H9 (cell line): ENCODE data around the gene GBGT1. TPM values are rescaled to one million over a fixed set of nuclear protein-coding genes. Genes with fewer than 3 reads are reported as not detected.

Experiments
- DNase-seq: peaks from one replicate; pipeline ENCODE4 v3.0.0-alpha.2; 2017
- H2AFZ ChIP-seq: one replicate; pipeline ENCODE4 v1.6.1; 2013; ENCODE audit warnings: mild to moderate bottlenecking, low read length, control low read depth, moderate library complexity
- H2AK5ac ChIP-seq: 2 replicates; pipeline ENCODE4 v1.6.1; 2013; ENCODE audit warnings: low read length, control low read depth, mixed read lengths; ENCODE audit not compliant: insufficient read length
- H2BK120ac ChIP-seq: one replicate; pipeline ENCODE4 v1.6.1; 2013; ENCODE audit warnings: low read depth, mild to moderate bottlenecking, low read length, control low read depth, inconsistent platforms; ENCODE audit not compliant: poor library complexity, severe bottlenecking
- H2BK12ac ChIP-seq: 2 replicates; pipeline ENCODE4 v1.6.1; 2013; ENCODE audit warnings: low read length, control low read depth, mixed read lengths, low read depth; ENCODE audit not compliant: insufficient read length
- H2BK15ac ChIP-seq: 2 replicates; pipeline ENCODE4 v1.6.1; 2013; ENCODE audit warnings: low read depth, low read length, control low read depth
- H2BK20ac ChIP-seq: one replicate; pipeline ENCODE4 v1.6.1; 2013; ENCODE audit warnings: low read depth, mild to moderate bottlenecking, low read length, control low read depth, inconsistent platforms; ENCODE audit not compliant: poor library complexity, severe bottlenecking
- H2BK5ac ChIP-seq: 2 replicates; pipeline ENCODE4 v1.6.1; 2013; ENCODE audit warnings: low read length, control low read depth, mixed read lengths; ENCODE audit not compliant: insufficient read length
- H3K14ac ChIP-seq: 2 replicates; pipeline ENCODE4 v1.6.1; 2013; ENCODE audit warnings: low read length, control low read depth; ENCODE audit not compliant: insufficient read depth
- H3K18ac ChIP-seq: 2 replicates; pipeline ENCODE4 v1.6.1; 2013; ENCODE audit warnings: low read depth, mild to moderate bottlenecking, mixed read lengths, low read length, control low read depth; ENCODE audit not compliant: insufficient read length
- H3K23ac ChIP-seq: 2 replicates; pipeline ENCODE4 v1.6.1; 2013; ENCODE audit warnings: low read length, control low read depth, mixed read lengths, low read depth; ENCODE audit not compliant: insufficient read length
- H3K23me2 ChIP-seq: 2 replicates; pipeline ENCODE4 v1.6.1; 2013; ENCODE audit warnings: low read depth, mild to moderate bottlenecking, mixed read lengths, low read length, control low read depth; ENCODE audit not compliant: insufficient read length, poor library complexity, severe bottlenecking
- H3K27ac ChIP-seq: 2 replicates; pipeline ENCODE4 v1.5.1; 2013; ENCODE audit warnings: low read length, control low read depth, mixed read lengths, low read depth; ENCODE audit not compliant: insufficient read length
- H3K27me3 ChIP-seq: 2 replicates; pipeline ENCODE4 v1.6.1; 2013; ENCODE audit warnings: low read length, control low read depth, inconsistent platforms; ENCODE audit not compliant: insufficient read depth
- H3K4ac ChIP-seq: 2 replicates; pipeline ENCODE4 v1.6.1; 2013; ENCODE audit warnings: low read depth, mild to moderate bottlenecking, control low read depth, inconsistent platforms, low read length, moderate library complexity
- H3K4me1 ChIP-seq: 2 replicates; pipeline ENCODE4 v1.6.1; 2013; ENCODE audit warnings: low read length, control low read depth, inconsistent platforms; ENCODE audit not compliant: insufficient read depth
- H3K4me2 ChIP-seq: 2 replicates; pipeline ENCODE4 v1.6.1; 2013; ENCODE audit warnings: low read length, control low read depth, mixed read lengths; ENCODE audit not compliant: insufficient read length, insufficient read depth
- H3K56ac ChIP-seq: 2 replicates; pipeline ENCODE4 v1.6.1; 2013; ENCODE audit warnings: low read depth, mild to moderate bottlenecking, mixed read lengths, low read length, control low read depth; ENCODE audit not compliant: insufficient read length
- H3K79me1 ChIP-seq: 2 replicates; pipeline ENCODE4 v1.6.1; 2013; ENCODE audit warnings: low read depth, mild to moderate bottlenecking, moderate library complexity, low read length, control low read depth, inconsistent platforms; ENCODE audit not compliant: insufficient read depth, poor library complexity, severe bottlenecking
- H3K79me2 ChIP-seq: 2 replicates; pipeline ENCODE4 v1.6.1; 2013; ENCODE audit warnings: low read length, control low read depth, inconsistent platforms; ENCODE audit not compliant: insufficient read depth
- H3K9ac ChIP-seq: 2 replicates; pipeline ENCODE4 v1.6.1; 2013; ENCODE audit warnings: low read length, control low read depth, mixed read lengths; ENCODE audit not compliant: insufficient read length; ENCODE audit errors: extremely low read depth
- H3K9me3 ChIP-seq: one replicate; pipeline ENCODE4 v1.6.1; 2013; ENCODE audit warnings: low read depth, low read length, inconsistent platforms; ENCODE audit not compliant: control insufficient read depth
- H3T11ph ChIP-seq: one replicate; pipeline ENCODE4 v1.6.1; 2013; ENCODE audit warnings: mild to moderate bottlenecking, low read length, control low read depth, inconsistent platforms
- H4K20me1 ChIP-seq: one replicate; pipeline ENCODE4 v1.6.1; 2013; ENCODE audit not compliant: control insufficient read depth, insufficient read length, insufficient read depth
- H4K5ac ChIP-seq: 2 replicates; pipeline ENCODE4 v1.6.1; 2013; ENCODE audit warnings: low read depth, mild to moderate bottlenecking, mixed read lengths, low read length, control low read depth; ENCODE audit not compliant: insufficient read length
- H4K8ac ChIP-seq: replicated peaks from 2 replicates; pipeline ENCODE4 v1.6.1; 2013; ENCODE audit warnings: low read length, control low read depth, mixed read lengths, low read depth; ENCODE audit not compliant: insufficient read length
- H4K91ac ChIP-seq: 2 replicates; pipeline ENCODE4 v1.6.1; 2013; ENCODE audit warnings: low read depth, mild to moderate bottlenecking, moderate library complexity, mixed read lengths, low read length, control low read depth; ENCODE audit not compliant: insufficient read length
- H3K27ac Mint-ChIP-seq, 3 experiments: 2 replicates in 2 of 3; 3 replicates in 1 of 3; pipeline ENCODE4 v1.8.0; 2020 to 2021; ENCODE audit warnings: mixed read lengths in 3 of 3, mild to moderate bottlenecking in 1 of 3, moderate library complexity in 1 of 3
- H3K27me3 Mint-ChIP-seq: 2 replicates; pipeline ENCODE4 v1.8.0; 2021; ENCODE audit warnings: low read depth, mild to moderate bottlenecking, moderate library complexity, mixed read lengths
- H3K36me3 Mint-ChIP-seq, 3 experiments: 2 replicates in 2 of 3; 3 replicates in 1 of 3; pipeline ENCODE4 v1.8.0; 2020 to 2021; ENCODE audit warnings: low read depth in 3 of 3, mixed read lengths in 3 of 3; ENCODE audit not compliant: insufficient read depth in 1 of 3
- H3K4me1 Mint-ChIP-seq, 2 experiments: 2 replicates each; pipeline ENCODE4 v1.8.0; 2020; ENCODE audit warnings: mixed read lengths in 2 of 2
- H3K4me3 Mint-ChIP-seq, 2 experiments: 2 replicates in 1 of 2; 3 replicates in 1 of 2; pipeline ENCODE4 v1.8.0; 2020 to 2021; ENCODE audit warnings: mild to moderate bottlenecking in 2 of 2, mixed read lengths in 2 of 2, moderate library complexity in 1 of 2
- H3K9me3 Mint-ChIP-seq, 2 experiments: 2 replicates in 1 of 2; 3 replicates in 1 of 2; pipeline ENCODE4 v1.8.0; 2020; ENCODE audit warnings: mild to moderate bottlenecking in 2 of 2, mixed read lengths in 2 of 2, moderate library complexity in 1 of 2
- CTCF ChIP-seq: fragments of 200-600 bp; sonication (generic); conservative IDR thresholded peaks from 3 replicates; pipeline ENCODE4 v1.8.0; 2021; ENCODE audit warnings: antibody characterized with exemption, mild to moderate bottlenecking
- WGBS: extraction: QIAGEN DNeasy Blood & Tissue Kit; methylation state at CpG from one replicate; pipeline ENCODE4 v1.1.7; 2013; ENCODE audit warnings: missing lambda C conversion rate, low lambda C conversion rate, mixed read lengths; ENCODE audit not compliant: insufficient read length; ENCODE audit errors: extremely low coverage; 5-methylcytosine and 5-hydroxymethylcytosine counted together
- total RNA-seq: library from RNA; stranded (reverse); gene quantifications from 2 replicates; pipeline ENCODE4 v1.2.1, GENCODE V29; 2021

Gene GBGT1
- total RNA-seq, 1 experiment from 2014 or later = 9.3 TPM

- Histone ChIP-seq H3K18ac (no peak overlapping the region), H4K20me1 (no peaks in the 10 kb centered on the region), H4K91ac (no peak overlapping the region), H3K4ac (no peak overlapping the region), H3K4me1 (no peaks in the 10 kb centered on the region), H4K8ac (no peak overlapping the region), H3K79me2 (no peaks in the 10 kb centered on the region), H3K14ac (no peak overlapping the region), H4K5ac (no peak overlapping the region), H3K56ac (no peak overlapping the region), H2BK12ac (no peak overlapping the region), H3T11ph (no peak overlapping the region), H2AK5ac (no peak overlapping the region), H2BK5ac (no peak overlapping the region), H2BK120ac (no peak overlapping the region), H2AFZ (no peak overlapping the region), H3K23me2 (no peaks in the 10 kb centered on the region), H2BK15ac (no peak overlapping the region), H3K27ac (no peak overlapping the region), H2BK20ac (no peak overlapping the region), H3K23ac (no peak overlapping the region), H3K9me3 (no peaks in the 10 kb centered on the region), H3K79me1 (no peaks in the 10 kb centered on the region), H3K27me3 (no peaks in the 10 kb centered on the region; the same call in 1 of the 2 replicates), H3K4me2 (no peak overlapping the region), H3K9ac (no peak overlapping the region)
- TF ChIP-seq CTCF = no peak
- no peak overlapping the region for H3K4me3 Mint-ChIP-seq
- H3K27ac Mint-ChIP-seq = no peak overlapping the region
- H3K27me3 Mint-ChIP-seq = peaks cover 20% of the 10 kb centered on the region
- no CpG with 5 or more reads among the region's 13 CpGs for WGBS
- no peak for DNase-seq
- no peaks in the 10 kb centered on the region for H3K36me3 Mint-ChIP-seq
- peaks cover 0 to 8% of the 10 kb centered on the region in 2 experiments; a peak in 2 of 4 replicates for H3K4me1 Mint-ChIP-seq
- no peaks in the 10 kb centered on the region for H3K9me3 Mint-ChIP-seq
Measured at GRCh38 chr9:133128152-133128551, 35.6 kb downstream of the GBGT1 start.
